DMS53 (cell line): ENCODE measurements around the gene TSPYL4.
"Not testable (repeated sequence)": the region's sequence is repeated elsewhere in the genome, so short reads cannot be mapped to it uniquely, and the experiment has no call there.

ENCODE experiments used
- DNase-seq: peaks from one replicate; lab custom pipeline; 2025; lab: John Stamatoyannopoulos, UW

TSPYL4 gene

GRCh38 chr6:116253505-116254296, at the start of gene TSPYL4:
TSS of gene TSPYL4 (minus strand) at chr6:116254075. CDS start at chr6:116254008, 67 bp downstream.
- DNase-seq = peak; percentile 96

DNA sequence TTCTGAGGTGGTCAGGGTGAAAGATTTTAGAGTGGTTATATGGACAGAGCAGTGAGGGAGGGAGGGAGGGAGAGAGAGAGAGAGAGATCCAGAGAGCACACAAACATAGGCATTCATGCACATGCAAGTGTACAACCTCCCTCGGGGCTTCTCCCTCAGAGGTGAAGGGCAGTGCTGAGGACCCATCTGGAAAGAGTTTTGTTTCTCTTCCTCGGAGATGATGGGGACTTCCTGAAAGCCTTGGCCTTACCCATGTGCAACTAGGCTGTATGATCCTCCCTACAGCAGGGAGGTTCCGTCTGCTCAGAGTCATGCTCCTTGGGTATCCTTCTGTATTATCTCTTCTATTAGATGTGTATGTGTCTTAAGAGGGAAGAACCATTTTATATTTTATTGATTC, 47.2 kb upstream of the TSPYL4 start:
- DNase-seq = no peak

GRCh38 chr6:116300566-116300965, 46.7 kb upstream of the TSPYL4 start:
- no peak for DNase-seq

- no peak for DNase-seq
These were observed 45.1 kb upstream of the TSPYL4 start for GRCh38 chr6:116298973-116299372.

- no peak for DNase-seq
These were observed 44.4 kb upstream of the TSPYL4 start for GRCh38 chr6:116298273-116298672.

DNA sequence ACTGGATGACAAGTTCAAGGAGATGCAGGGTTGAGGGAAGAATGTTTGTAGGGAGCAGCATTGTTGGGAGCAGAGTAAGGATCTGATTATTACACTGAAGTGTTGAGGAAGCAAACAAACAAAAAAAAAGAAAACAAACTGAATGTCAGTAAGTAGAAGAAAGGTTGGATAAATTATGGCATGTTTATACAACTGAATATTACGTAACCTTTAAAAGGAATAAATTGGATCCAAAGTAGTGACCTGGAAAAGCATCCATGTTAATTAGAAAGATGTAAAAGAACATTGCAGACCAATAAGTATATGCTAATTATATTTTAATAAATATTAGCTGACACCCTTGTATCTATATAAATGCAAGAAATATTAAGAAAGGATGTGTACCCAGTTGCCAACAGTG, 38.7 kb upstream of the TSPYL4 start:
- DNase-seq = no peak

DNA sequence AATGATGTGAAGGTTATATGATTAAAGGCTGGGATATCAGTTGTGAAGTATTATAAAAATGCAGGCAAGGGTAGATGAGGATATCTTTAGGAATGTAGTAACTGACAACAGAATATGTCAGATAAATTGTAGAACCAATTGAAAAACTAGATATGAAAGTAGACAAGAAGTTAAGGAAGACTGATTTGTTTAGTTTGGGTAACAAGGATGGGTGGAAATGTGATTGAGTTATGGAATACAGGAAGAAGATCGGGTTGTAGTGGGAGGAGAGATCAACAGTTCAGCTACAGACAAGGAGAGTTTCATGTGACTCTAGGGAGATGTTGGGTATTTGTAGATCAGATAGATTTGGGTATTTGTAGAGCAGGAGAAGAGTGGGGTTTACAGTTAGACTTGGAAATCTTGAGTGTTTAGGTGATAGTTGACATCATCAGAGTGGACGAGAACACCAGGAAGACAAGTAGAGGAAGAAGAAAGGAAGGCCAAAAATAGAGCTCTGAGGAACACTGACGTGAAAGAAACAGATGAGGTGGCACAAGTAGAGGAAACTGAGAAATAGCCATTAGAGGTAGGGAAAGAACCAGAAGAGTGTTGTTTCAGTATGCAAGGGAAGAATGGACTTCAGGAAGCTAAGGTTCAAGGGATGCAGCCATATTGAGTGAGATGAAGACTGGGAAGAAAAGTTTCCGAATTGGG, 38.0 kb upstream of the TSPYL4 start:
- no peak for DNase-seq

- DNase-seq = no peak
These were observed 36.9 kb upstream of the TSPYL4 start for GRCh38 chr6:116290799-116291198.

DNA sequence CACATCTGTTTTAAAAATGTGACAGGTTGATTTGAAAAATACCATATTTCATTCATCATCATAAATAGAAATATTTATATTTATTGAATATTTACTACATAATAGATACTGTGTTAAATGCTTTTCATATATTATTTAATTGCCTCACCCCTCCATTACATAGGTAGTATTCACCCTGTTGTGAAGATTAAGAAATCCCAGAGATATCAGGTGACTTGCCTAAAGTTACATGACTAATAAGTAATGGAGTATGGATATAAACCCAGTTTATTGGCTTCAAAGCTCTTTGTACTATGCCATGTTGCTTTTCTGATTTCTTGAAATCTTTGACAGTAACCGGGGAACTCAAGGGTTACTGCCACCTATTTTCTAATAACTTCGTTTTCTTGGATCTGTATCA, 36.0 kb upstream of the TSPYL4 start:
- no peak for DNase-seq

- DNase-seq = peak; percentile 53
These were observed 33.9 kb upstream of the TSPYL4 start for GRCh38 chr6:116287689-116288282.

DNA sequence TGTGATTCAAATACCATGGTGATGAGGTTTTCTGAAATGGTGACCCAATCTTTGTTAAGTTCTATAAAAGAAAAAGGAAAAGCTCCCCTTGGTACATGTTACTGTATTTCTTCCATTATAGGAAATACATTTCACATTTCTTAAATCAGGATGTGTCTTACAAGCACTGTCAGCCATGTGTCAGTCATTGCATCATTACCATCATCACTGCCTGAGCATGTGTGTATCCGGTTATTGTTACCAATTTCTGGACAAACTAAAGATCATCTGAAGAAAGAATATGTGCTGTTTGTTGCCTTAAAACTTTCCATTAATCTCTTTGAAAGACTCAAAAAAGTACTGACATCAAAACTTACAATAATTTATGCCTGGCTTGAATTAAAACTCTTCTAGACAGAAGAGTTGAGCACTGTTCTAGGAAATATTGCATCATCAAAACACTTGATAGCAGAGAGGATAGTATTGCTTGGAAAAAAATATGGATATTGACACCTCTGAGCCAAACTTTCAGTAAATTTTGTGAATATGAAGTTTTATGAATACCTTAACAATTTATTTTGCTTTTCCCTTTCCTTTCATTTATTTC, 33.0 kb upstream of the TSPYL4 start:
- no peak for DNase-seq

- DNase-seq = not testable (repeated sequence)
These were observed 31.1 kb upstream of the TSPYL4 start for GRCh38 chr6:116284984-116285383.

- DNase-seq = no peak
These were observed 29.3 kb upstream of the TSPYL4 start for GRCh38 chr6:116283191-116283590.

DNA sequence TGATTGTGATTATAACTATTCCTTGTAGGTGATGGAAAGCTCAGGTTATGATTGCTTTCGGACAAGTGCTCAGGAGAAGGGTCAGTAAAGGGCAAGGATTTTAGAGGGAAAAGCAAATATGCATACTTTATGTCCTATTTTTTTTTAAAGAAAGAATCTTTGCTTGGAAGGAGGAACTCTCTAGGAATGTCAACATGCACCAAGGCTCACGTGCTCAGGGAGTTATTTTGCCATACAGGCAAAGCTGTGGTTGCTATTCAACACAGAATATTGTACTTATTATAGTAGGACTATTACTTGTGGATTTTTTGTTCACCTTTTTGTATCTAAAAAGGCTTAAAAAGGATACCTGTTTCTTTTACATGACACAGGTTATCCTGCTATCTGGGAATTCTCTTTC, 28.8 kb upstream of the TSPYL4 start:
- DNase-seq = no peak

GRCh38 chr6:116280933-116281316, 27.1 kb upstream of the TSPYL4 start:
- no peak for DNase-seq

DNA sequence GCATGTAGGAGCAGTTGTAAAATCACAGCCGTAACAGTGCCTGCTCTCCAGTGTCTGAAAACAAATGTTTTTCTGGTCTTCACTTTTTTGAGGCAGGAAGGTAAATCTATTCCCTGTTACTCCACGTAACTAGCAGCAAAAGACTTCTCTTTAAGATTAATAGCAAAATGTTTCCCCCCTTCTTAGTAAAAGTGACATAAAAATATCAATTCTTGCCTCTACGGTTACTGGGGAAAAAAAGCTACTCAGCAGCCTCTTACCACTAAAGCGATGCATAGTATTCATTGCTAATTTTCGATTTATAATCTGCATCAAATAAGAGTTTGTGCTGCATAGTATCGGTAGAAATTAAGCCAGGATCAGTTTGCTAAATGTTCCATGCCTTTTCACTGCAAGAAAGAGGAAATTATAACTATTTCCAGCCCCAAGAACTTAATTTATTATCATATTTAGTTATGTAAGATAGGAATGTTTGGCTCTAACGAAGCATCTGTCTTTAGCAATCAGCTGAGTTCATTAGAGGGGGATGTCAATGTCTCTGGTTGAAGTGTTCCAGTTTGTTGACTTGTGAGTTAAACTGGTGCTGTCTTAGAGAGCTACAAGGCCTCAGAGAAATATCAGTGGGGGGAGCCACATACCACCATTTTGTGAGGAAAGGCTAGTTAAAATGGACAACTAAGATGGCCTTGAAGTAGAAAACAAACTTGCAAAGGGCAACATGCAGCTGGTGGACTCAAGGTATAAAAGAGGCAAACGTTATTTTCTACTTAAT, 26.5 kb upstream of the TSPYL4 start:
- peak; percentile 23 for DNase-seq

DNA sequence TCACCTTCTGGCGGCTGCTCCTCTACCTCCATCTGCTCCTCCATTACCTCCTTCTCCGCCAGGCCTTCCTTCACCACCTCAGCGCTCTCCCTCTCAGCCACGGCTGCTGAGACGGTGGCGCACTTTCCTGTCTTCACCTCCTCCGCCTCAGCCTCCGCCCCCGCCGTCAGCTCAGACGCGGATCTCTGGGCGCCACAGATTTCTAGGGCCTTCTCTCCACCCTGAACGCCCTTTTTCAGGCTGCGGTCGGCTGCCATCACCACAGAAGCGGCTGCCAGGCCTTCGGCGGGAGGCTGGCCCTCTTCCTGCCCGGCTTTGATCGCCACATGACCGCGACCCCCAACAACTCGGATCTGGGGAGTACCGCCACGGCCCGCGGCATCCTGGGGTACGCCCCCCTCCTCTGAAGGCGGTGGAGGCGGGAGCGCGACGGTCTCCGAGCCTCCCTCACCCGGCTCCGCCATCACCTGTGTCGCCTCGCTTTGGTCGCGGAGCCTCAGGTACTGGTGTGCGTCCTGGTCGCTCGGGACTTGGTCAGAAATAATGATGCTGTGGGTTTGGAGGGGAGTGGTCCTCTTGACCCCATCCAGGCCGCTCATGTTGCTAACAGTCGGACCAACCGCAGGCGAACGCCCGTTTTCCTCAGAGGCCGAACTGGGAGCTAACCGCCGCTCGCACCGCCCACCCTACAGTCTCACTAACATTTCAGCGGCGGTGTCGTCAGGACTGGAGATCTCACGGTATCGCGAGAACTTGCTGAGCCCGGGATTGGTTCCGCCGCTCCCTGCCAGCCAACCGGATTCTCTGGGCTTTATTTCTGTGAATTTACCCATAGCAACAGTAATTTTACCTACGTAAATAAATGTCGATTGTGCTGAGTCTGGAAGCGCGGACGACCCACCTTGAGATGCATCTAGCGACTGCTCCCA, 25.6 kb upstream of the TSPYL4 start, which contains the start of gene TSPYL1:
Gene TSPYL1 (minus strand): TSS at position 699 of the 929 bp plus-strand sequence. CDS start 100 bp downstream, at position 599.
- DNase-seq = peak; percentile 97

GRCh38 chr6:116278854-116279231, 25.0 kb upstream of the TSPYL4 start:
- DNase-seq = peak; percentile 60

GRCh38 chr6:116278481-116278829, 24.6 kb upstream of the TSPYL4 start:
- DNase-seq = no peak

GRCh38 chr6:116277124-116277523, 23.2 kb upstream of the TSPYL4 start:
- no peak for DNase-seq
